Stimulated activated CD8-positive, alpha-beta memory T cell treated with anti-CD3 and anti-CD28 coated beads, Interleukin-12 subunit alpha, Interleukin-12 subunit beta, amount 100 ng/mL, for 4 hours (primary cell): Measurements from ENCODE around the gene CORO2B.

ENCODE experiments used
- DNase-seq: peaks from one replicate; pipeline ENCODE4 v3.0.0-alpha.2; 2020; ENCODE audit warnings: low read depth

Gene CORO2B

GRCh38 chr15:68589783-68590710 lies 11.3 kb downstream of the CORO2B start:
- DNase-seq: no peak

GRCh38 chr15:68590721-68591389 lies 12.1 kb downstream of the CORO2B start:
- no peak for DNase-seq

DNA sequence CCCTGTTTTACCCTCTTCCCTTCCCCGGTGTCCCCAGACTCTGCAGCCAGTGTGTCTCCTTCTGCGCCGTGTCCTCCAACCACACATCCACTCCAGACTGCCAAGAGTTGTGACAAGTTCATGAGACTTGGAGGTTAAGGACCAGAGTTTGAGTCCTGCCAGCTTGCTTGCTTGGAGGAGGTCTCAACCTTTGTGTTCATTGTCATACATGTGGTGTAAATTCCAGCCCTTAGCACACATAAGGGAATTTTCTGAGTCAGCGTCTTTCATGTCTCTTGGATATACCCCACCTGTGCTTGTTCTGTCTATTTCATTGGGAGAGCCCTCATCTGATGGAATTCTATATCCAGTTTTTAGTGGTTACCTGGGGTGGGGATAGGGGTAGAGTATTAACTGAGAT lies 13.3 kb downstream of the CORO2B start:
- DNase-seq: no peak

GRCh38 chr15:68592544-68592943 lies 13.8 kb downstream of the CORO2B start:
- no peak for DNase-seq

DNA sequence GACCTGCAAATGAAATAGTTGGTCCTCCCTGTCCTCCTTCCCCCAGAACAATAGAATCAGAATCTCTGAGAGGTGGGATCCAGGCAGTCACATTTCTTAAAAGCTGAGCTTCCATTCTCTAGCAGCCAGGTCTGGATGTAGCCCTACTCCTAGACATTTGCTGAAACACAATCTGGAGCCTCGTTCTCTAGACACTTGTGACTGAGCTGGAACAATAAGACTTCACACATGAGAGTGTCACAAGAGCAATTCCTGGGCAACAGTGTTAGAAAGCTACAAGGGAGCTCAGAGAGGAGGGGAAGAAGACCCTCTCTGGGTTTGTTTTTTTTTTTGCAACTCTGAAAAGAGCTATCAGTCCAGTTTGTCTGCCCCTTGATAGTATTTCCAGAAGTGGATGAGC lies 14.5 kb downstream of the CORO2B start:
- DNase-seq: no peak

DNA sequence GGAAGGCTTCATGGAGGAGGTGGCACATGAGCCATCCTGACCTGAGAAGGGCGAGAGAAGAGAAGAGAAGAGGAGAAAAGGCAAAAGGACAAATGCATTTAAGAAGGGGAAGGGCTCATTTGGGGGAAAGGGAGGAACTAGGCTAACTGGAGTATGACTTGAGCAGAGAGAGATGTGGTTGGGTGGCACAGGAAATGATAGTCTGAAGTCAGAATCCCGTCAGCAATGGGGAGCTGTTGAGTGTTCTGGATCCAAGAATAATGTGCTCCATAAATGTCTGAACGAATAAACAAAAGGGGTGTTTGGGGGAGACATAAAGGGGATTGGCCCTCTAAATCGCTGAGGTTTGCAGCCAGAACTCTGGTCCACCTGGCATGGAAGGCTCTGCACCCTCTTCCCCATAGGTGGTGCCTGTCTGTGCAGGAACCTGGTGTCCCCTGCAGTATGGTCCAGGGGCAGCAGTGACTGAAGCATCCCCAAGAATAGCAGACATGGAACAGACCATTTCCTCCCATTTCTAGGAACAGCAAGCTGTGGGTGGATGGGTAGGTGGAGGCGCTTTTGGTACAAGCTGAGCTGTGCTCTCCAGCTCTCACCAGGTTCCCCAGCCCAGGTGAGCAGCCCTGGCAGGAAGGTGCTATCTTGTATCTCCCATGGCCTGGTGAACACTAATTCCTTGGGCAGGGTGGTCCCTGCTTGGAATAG lies 15.2 kb downstream of the CORO2B start:
- no peak for DNase-seq

DNA sequence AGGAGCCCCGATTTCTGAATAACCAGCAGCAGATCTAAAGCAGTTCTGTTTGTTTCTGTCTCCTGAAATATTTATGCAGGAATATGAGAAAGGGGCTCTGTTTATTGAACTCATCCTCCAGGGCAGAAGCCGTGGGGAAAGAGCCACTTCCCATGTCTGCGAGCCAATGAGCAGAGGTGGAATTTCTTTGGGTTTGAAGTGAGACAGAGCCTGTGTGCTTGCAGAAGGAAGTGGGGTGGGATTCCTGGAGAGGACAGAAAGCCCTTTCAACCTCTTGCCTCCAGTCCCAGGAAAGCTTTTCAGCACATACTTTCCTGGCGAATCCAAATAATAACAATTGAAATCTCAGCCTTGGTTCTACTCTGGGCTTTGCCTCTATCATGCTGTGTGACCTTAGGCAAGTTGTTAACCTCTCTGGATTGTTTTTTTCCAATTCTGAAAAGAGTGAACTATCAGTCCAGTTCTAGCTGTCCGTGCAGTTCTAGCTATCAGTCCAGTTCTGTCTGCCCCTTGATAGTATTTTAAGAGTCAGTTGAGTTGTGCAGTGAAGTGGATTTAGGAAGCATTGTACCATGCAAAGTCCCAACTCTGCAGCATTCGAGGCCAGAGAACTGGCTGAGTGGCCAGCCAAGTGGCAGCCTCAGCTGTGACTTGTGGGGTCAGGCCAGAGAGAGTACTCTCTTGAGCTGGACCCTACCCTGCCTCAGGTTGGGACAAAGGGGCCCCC lies 15.9 kb downstream of the CORO2B start:
- no peak for DNase-seq

DNA sequence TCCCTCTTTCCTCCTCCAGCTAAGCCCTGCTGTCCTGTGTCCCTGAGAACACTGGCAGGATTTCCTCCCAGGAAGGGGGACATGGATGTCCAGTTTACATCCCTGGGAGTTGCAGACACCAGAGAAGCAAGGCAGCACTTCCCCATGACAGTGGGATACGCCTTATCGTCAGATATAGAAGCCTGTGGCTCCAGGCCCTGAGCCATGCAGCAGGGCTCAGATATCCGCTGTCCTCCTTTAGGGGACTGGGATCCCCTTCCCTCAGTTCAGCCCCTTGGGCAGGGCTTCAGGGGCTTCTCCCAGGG lies 16.4 kb downstream of the CORO2B start:
- no peak for DNase-seq

DNA sequence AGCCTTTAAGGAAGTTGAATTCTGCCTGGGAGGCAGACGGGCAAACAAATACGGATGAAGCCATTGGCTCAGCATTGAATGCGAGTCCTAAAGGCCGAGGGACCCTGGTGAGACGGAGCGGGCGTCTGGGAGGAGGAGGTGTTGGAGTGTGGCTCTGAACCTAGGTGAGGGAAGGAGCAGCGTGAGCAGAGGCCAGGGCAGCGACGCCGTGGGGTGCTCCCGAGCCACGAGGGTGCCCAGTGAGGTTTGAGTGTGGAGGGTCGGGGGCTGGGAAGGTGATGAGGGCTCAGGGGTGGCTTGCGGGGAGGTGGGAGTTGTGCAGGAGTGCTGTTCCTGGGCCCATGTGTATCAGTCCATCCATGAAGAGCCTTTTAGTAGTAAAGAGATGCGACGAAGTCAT lies 17.0 kb downstream of the CORO2B start:
- no peak for DNase-seq

- no peak for DNase-seq
Measured at GRCh38 chr15:68596691-68597090, 17.9 kb downstream of the CORO2B start.

DNA sequence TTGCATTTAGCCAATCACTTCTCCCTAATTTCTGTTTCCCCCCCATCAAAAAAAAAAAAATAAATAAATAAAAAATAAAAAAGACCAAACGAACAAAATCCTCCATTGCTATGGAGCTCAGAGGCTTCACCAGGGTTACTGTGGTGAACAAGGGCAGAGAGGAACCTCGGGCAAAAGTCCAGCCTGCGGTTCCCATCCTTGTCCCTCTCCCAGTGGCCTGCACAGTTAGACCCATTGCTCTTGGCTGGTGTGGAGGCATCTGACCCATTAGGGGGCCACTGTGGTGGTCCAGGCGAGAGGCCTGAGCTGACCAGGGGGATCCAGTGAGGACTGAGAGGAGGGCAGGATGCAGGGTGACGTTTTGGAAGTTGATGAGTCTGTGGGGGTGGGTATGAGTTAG lies 18.8 kb downstream of the CORO2B start:
- no peak for DNase-seq

GRCh38 chr15:68598171-68599152 lies 19.7 kb downstream of the CORO2B start:
- DNase-seq: no peak

DNA sequence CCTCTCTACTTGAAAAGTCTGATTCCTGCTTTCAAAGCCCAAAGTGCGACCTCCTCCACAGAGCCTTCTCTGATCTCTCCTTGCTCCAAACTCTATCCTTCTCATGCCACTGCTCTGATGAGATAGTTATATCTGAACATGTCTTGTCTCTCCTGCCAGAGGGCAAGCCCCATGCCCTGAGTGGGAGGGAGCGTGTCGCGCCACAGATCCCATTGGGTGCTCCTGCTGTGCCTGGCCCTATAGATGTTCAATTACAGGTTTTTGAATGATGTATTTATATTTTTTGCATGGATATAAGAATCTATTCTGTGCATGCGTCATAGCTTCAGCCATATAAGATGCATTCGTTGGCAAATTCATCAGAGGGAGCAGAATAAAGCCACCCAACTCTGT lies 20.4 kb downstream of the CORO2B start:
- no peak for DNase-seq

DNA sequence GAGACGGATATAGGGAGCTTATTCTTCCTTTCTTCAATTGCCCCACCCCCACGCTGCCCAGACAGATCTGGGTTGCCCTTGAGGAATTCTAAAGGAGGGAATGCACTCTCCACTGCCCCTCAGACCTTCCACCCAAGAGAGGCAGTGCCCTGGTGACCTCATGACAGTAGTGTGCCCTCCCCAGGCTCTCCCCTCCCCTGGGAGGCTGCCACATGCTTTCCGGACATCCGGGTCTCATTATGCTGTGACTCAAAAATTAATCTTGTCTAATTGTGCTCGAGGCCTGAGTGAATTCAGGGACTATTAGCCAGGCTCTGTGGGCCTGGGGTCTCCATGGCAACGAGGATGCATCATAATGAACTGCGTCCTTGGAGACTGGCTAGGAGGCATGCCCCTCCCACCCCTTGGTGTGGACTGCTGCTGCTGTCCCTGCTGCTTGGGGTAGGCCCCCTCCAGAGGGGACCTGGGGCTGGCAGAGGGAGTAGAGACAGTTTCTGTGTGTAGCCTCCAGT lies 20.8 kb downstream of the CORO2B start:
- no peak for DNase-seq

GRCh38 chr15:68601206-68602197 lies 22.7 kb downstream of the CORO2B start:
- DNase-seq: no peak

DNA sequence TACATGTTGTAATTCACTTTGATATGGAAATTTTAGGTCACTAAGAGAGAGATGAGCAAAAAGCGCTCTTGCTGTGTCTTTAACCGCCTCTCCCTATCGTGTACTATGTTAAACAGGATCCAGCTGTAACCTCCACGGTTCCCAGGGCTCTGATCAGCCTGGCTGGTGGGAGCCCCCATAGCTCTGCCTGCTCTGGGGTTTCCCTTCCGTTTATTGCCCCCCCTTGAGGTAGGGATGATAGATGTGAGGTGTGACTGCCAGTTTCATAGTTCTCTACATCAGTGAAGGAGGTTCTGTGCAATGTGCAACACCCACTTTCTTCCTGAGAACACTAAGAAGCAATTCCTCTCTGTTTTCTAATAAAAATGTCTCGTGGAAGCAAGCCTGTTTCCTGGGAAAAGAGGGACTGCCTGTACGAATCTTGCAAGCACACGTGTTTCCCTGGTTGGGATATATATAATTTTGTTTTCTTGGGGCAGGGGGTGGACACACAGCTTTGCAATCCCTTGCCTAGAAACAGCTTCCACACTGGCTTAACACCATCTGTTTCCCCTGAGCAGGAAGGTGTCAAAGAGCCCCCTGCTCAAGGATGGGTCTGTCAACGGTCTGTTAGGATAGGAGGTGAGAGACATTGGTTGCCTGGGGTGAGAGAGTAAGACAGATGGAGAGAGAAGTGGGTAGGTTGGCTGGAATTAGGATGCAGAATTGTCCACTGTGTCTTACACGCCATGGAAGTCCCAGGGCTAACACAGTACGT lies 23.8 kb downstream of the CORO2B start:
- no peak for DNase-seq

GRCh38 chr15:68603216-68603595 lies 24.4 kb downstream of the CORO2B start:
- DNase-seq: no peak

DNA sequence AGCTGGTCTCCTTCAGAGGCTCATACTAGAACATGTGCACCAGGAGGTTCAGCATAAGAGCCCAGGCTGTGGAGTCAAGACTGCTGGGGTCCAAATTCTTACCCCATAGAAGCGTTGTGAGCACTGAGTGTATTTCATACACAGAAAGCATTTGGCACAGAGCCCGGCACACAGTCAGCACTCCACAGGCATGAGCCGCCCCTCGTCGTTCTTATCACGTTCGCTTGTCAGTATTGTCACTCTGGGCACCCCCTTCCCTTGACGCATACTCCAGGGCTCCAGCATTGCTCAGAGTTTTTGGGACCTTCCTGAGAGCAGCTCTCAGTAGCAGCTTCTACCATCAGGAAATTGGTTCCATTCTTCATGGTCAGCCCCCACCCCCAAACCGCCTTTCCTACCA lies 25.2 kb downstream of the CORO2B start:
- no peak for DNase-seq
